ENCODE data around the gene LUZP4. TPM values are rescaled to one million over a fixed set of nuclear protein-coding genes. Genes with fewer than 3 reads are reported as not detected.

LUZP4 gene
- total RNA-seq, 4 donors from 2014 or later, result not detected

DNA sequence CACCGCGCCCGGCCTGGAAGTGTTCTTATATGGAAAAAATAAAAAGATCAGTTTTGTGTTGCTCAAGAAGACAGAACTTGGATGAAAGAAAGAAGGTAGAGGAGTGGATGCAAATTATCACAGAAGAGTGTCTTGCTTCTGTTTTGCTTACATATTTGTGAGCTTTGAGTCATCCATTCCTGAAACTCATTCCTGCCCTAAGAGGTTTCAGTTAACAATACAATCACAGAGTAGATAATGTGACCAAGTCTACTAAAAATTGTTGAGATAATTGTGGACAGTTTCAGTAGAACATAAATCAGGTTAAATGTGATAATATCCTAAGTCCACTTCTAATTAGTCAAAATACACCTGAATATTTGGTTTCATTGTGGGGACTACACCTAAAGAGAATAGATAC is 29.2 kb upstream of the LUZP4 start:
- ATAC-seq, result no peak
- H3K36me3 ChIP-seq, result no peaks in the 10 kb centered on the region
- H3K4me1 ChIP-seq, result no peaks in the 10 kb centered on the region
- no peaks in the 10 kb centered on the region for H3K27me3 ChIP-seq
- H3K27ac ChIP-seq, result no peak overlapping the region
- TF ChIP-seq POLR2A (IDR thresholded peaks at IDR 0.05) (no peak), POLR2AphosphoS5 (IDR thresholded peaks at IDR 0.05) (no peak)
- H3K9me3 ChIP-seq, result no peaks in the 10 kb centered on the region
- WGBS, 2 donors (ENCODE audit: low coverage in 1 of 2), result no CpG with 5 or more reads among the region's 3 CpGs
- H3K4me3 ChIP-seq, result no peak overlapping the region

DNA sequence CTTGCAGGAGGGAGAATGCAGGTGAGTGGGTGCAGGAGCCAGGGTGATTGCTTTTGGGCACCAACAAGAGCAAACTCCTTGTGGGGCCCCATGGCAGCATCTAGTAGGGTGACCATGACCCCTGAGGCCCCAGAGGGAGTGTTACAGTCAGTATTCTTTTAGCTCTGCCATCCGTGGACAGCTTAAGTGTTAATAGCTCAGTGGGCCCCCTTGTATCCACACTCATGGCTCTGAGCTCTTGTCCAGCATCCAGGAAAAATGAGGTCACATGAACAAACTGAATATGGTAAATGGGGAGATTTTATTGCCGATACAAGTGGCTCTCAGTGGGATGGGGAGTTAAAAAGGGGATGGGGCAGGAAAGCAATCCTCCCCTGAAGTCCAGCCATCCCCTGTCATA is 28.4 kb upstream of the LUZP4 start:
- TF ChIP-seq, protein P1, sequence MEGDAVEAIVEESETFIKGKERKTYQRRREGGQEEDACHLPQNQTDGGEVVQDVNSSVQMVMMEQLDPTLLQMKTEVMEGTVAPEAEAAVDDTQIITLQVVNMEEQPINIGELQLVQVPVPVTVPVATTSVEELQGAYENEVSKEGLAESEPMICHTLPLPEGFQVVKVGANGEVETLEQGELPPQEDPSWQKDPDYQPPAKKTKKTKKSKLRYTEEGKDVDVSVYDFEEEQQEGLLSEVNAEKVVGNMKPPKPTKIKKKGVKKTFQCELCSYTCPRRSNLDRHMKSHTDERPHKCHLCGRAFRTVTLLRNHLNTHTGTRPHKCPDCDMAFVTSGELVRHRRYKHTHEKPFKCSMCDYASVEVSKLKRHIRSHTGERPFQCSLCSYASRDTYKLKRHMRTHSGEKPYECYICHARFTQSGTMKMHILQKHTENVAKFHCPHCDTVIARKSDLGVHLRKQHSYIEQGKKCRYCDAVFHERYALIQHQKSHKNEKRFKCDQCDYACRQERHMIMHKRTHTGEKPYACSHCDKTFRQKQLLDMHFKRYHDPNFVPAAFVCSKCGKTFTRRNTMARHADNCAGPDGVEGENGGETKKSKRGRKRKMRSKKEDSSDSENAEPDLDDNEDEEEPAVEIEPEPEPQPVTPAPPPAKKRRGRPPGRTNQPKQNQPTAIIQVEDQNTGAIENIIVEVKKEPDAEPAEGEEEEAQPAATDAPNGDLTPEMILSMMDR (IDR thresholded peaks at IDR 0.05), result no peak
- no peak for TF ChIP-seq POLR2A (IDR thresholded peaks at IDR 0.05)
- TF ChIP-seq EP300 (IDR thresholded peaks at IDR 0.05), result no peak
- no peak for TF ChIP-seq POLR2AphosphoS5 (IDR thresholded peaks at IDR 0.05)
- H3K36me3 ChIP-seq, result no peaks in the 10 kb centered on the region
- H3K27ac ChIP-seq, result no peak overlapping the region
- H3K4me3 ChIP-seq, result no peak overlapping the region
- no peaks in the 10 kb centered on the region for H3K9me3 ChIP-seq
- WGBS, 2 donors (ENCODE audit: low coverage in 1 of 2), result 67% methylated on average over 1 of the region's 2 CpGs; no CpG with 5 or more reads in 1 of the 2 donors
- ATAC-seq, result no peak
- no peaks in the 10 kb centered on the region for H3K4me1 ChIP-seq
- H3K27me3 ChIP-seq, result no peaks in the 10 kb centered on the region

- WGBS, 2 donors (ENCODE audit: low coverage in 1 of 2), result 73% methylated on average over 1 of the region's 2 CpGs; no CpG with 5 or more reads in 1 of the 2 donors
- ATAC-seq, result no peak
- no peaks in the 10 kb centered on the region for H3K27me3 ChIP-seq
These were observed 25.5 kb upstream of the LUZP4 start for GRCh38 chrX:115264009-115264408.

DNA sequence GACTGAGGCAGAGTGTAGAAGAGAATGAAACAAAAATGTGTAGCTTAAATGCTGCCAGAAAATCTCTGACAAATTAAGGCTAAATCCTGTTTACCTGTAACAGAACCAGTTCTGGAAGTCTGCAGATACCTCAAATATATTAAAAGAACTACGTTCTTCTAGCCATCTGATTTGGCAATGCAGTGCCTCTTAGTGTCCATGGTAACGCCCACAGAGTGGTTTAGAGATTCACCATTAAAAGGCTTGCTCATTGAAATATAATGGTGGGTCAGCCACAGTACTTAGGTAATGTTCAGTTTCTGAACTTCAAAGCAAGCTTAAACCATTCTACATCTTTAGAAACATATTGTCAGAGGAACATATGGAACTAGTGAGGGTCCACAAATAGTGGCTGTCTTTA is 23.2 kb upstream of the LUZP4 start:
- 55 to 56% methylated on average over 2 of the region's 2 CpGs for WGBS, 2 donors (ENCODE audit: low coverage in 1 of 2)
- ATAC-seq, result no peak
- Histone ChIP-seq H3K4me1 (no peaks in the 10 kb centered on the region), H3K27ac (no peak overlapping the region), H3K9me3 (no peaks in the 10 kb centered on the region), H3K36me3 (no peaks in the 10 kb centered on the region), H3K4me3 (no peak overlapping the region), H3K27me3 (no peaks in the 10 kb centered on the region)
- TF ChIP-seq EP300 (IDR thresholded peaks at IDR 0.05) (no peak), POLR2AphosphoS5 (IDR thresholded peaks at IDR 0.05) (no peak), POLR2A (IDR thresholded peaks at IDR 0.05) (no peak)
- TF ChIP-seq, protein P1 (IDR thresholded peaks at IDR 0.05), result no peak

More at GRCh38 chrX:115264009-115264408, 25.5 kb upstream of the LUZP4 start:
- Histone ChIP-seq H3K36me3 (no peaks in the 10 kb centered on the region), H3K4me1 (no peaks in the 10 kb centered on the region), H3K9me3 (no peaks in the 10 kb centered on the region), H3K27ac (no peak overlapping the region), H3K4me3 (no peak overlapping the region)
- TF ChIP-seq EP300 (IDR thresholded peaks at IDR 0.05) (no peak), POLR2A (IDR thresholded peaks at IDR 0.05) (no peak), POLR2AphosphoS5 (IDR thresholded peaks at IDR 0.05) (no peak)
- TF ChIP-seq, protein P1 (IDR thresholded peaks at IDR 0.05), result no peak

DNA sequence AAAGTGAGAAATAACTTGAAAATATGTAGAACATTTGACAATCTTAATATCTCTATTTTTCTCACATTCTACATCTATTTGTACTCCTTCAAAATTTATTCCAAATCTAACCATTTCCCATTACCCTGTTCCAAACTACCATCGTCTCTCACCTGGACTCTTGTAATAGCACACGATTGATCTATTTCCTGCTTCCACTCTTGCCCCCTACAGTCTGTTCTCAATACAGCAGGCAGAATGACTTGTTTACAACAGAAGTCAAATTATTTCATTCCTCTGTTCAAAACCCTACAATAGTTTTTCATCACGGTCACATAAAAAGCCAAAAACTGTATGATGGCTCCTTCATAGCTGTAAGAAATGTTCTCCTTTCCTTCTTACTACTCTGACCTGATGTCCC is 21.1 kb upstream of the LUZP4 start:
- no peaks in the 10 kb centered on the region for H3K36me3 ChIP-seq
- TF ChIP-seq, protein P1 (IDR thresholded peaks at IDR 0.05), result peak in 1 of 4 experiments; percentile 23
- TF ChIP-seq POLR2A (IDR thresholded peaks at IDR 0.05), result no peak
- H3K27me3 ChIP-seq, result no peaks in the 10 kb centered on the region
- 30 to 53% methylated on average over 2 to 3 of the region's 3 CpGs for WGBS, 2 donors (ENCODE audit: low coverage in 1 of 2)
- ATAC-seq, result no peak
- H3K9me3 ChIP-seq, result no peaks in the 10 kb centered on the region
- H3K4me1 ChIP-seq, result no peaks in the 10 kb centered on the region
- H3K27ac ChIP-seq, result no peak overlapping the region
- no peak overlapping the region for H3K4me3 ChIP-seq

Data from gastroesophageal sphincter (tissue), 4 donors.